ENCODE results near the gene VPS35L. TPM values are rescaled to one million over a fixed set of nuclear protein-coding genes. Genes with fewer than 3 reads are reported as not detected.

The VPS35L gene
- total RNA-seq, 1 donor from 2014 or later: 45.9 TPM

DNA sequence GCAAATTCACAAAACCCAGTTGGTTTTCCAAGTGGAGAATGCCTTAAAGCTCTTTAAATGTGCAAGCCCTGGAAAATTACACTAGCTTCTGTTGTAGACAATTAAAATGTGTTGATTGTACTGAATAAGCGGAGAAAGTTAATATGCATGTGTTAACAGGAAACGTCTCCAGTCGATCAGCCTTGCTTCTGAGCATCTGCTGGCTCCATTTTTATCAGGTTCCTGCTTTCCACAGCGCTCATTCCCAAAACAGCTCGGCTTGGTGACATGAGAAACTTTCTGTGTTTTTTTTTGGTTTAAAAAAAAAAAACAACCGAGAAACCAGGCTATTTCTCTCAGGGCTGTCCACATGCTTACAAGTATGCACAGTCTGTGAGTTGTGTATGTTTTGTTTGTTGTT is 60.7 kb downstream of the VPS35L start:
- ATAC-seq (no peak), DNase-seq (no peak)
- H3K4me1 ChIP-seq: no peaks in the 10 kb centered on the region
- intact Hi-C loops (cut with DNase I): no loop called here
- no peaks in the 10 kb centered on the region for H3K9me3 ChIP-seq
- H3K4me3 ChIP-seq: no peak overlapping the region
- TF ChIP-seq, protein P1, sequence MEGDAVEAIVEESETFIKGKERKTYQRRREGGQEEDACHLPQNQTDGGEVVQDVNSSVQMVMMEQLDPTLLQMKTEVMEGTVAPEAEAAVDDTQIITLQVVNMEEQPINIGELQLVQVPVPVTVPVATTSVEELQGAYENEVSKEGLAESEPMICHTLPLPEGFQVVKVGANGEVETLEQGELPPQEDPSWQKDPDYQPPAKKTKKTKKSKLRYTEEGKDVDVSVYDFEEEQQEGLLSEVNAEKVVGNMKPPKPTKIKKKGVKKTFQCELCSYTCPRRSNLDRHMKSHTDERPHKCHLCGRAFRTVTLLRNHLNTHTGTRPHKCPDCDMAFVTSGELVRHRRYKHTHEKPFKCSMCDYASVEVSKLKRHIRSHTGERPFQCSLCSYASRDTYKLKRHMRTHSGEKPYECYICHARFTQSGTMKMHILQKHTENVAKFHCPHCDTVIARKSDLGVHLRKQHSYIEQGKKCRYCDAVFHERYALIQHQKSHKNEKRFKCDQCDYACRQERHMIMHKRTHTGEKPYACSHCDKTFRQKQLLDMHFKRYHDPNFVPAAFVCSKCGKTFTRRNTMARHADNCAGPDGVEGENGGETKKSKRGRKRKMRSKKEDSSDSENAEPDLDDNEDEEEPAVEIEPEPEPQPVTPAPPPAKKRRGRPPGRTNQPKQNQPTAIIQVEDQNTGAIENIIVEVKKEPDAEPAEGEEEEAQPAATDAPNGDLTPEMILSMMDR (IDR thresholded peaks at IDR 0.05): no peak
- H3K27ac ChIP-seq: no peak overlapping the region
- peaks cover 65% of the 10 kb centered on the region for H3K36me3 ChIP-seq
- no peaks in the 10 kb centered on the region for H3K27me3 ChIP-seq (ENCODE audit: low read depth)

DNA sequence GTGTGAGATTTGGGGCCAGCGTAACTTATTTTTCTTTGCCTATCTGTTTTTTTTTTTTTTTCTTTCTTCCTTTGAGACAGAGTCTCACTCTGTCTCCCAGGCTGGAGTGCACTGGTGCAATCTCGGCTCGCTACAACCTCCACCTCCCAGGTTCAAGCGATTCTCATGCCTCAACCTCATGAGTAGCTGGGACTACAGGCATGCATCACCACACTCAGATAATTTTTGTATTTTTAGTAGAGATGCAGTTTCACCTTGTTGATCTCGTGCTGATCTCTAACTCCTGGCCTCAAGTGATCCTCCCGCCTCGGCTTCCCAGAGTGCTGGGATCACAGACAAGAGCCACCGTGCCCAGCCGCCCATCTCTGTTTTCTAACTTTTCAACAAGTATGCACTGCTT is 63.4 kb downstream of the VPS35L start:
- Histone ChIP-seq H3K9me3 (no peaks in the 10 kb centered on the region), H3K4me1 (no peaks in the 10 kb centered on the region), H3K27me3 (ENCODE audit: low read depth) (no peaks in the 10 kb centered on the region), H3K36me3 (peaks cover 56% of the 10 kb centered on the region), H3K27ac (no peak overlapping the region), H3K4me3 (no peak overlapping the region)
- intact Hi-C loops (cut with DNase I): no loop called here
- TF ChIP-seq, protein P1 (IDR thresholded peaks at IDR 0.05): no peak
- DNase-seq (no peak), ATAC-seq (no peak)

DNA sequence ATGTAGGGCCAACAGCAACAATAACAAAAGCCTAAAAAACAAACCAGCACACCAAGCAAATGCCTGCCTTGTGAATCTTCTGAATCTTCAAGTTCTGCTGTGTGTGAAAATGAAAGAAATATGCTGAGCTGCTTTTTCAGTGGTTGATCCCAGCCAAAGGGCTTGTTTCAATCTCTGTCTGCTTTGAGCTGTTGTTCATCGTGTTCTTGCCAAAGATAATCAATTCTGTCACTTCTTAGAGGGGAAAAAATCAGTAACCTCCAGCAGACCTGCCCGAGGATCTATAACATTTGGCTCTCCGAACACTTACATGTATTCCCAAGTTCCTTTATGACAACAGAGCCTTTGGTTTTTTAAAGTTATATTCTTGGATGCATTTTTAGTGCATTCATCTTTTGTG is 65.9 kb downstream of the VPS35L start:
- intact Hi-C loops (cut with DNase I): no loop called here
- no peaks in the 10 kb centered on the region for H3K9me3 ChIP-seq
- H3K36me3 ChIP-seq: peaks cover 72% of the 10 kb centered on the region
- no peak for DNase-seq
- no peak overlapping the region for H3K27ac ChIP-seq
- ATAC-seq: no peak
- no peaks in the 10 kb centered on the region for H3K4me1 ChIP-seq
- H3K27me3 ChIP-seq (ENCODE audit: low read depth): no peaks in the 10 kb centered on the region
- no peak overlapping the region for H3K4me3 ChIP-seq
- TF ChIP-seq, protein P1 (IDR thresholded peaks at IDR 0.05): no peak

DNA sequence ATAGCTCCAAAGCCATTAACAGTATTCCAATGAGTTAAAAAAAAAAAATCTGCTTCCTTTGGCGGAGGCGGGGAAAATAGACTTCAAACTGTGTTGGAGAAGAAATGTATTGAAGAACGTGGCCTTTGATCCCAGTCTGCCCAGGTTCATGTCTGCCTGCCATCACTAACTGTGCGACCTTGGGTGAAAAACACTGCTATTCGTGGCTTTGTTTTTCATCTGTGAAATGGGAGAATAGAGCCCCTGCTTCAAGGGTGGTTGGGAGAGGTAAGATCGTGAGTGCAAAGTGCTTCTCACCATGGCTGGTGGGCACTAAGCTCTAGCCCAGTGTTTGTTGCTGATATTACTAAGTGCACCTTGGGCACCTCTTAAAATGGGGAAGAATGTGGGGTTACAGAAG is 69.5 kb downstream of the VPS35L start:
- DNase-seq (no peak), ATAC-seq (no peak)
- Histone ChIP-seq H3K27ac (no peak overlapping the region), H3K9me3 (no peaks in the 10 kb centered on the region), H3K27me3 (ENCODE audit: low read depth) (no peaks in the 10 kb centered on the region), H3K36me3 (peaks cover 70% of the 10 kb centered on the region), H3K4me3 (no peak overlapping the region), H3K4me1 (no peaks in the 10 kb centered on the region)
- TF ChIP-seq, protein P1 (IDR thresholded peaks at IDR 0.05): no peak
- intact Hi-C loops (cut with DNase I): no loop called here

DNA sequence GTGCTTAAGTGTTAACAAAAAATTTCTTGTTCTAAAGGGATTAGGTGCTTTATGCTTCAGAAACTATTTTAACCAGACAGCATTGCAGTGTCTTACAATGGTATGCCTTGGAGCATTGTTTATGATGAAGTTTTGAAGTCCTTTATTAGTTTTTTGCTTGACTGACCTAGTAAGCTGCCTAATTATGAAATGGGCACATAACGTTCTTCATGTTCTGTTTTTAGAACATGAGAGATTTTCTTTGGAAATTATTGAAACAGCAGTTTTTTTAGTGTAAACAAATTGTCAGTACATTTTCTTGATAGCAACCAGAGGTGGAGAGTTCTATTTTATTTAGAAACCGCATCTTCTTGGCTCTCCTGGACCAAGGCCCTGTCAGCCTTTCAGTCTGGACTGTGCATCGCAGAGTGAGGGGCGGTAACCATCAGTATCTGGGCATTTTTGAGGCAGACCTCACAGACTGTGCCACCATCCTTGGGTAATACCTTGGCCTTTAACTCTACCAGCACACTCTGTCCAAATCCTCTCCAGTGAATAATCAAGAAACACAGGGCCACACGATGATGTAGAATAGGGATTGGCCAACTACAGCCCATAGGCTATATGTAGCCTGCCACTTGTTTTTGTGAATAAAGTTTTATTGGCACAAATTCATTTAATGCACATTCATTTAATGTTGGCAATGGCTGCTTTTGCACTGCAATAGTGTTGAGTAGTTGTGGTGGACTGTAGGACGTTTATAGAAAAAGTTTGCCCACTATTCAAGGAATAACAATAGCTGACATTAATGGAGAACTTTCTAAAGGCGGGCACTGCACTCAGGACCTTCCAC is 81.1 kb downstream of the VPS35L start:
- no peak for DNase-seq
- Histone ChIP-seq H3K36me3 (peaks cover 87% of the 10 kb centered on the region), H3K27ac (no peak overlapping the region), H3K27me3 (ENCODE audit: low read depth) (no peaks in the 10 kb centered on the region), H3K9me3 (no peaks in the 10 kb centered on the region), H3K4me3 (no peak overlapping the region), H3K4me1 (no peaks in the 10 kb centered on the region)
- no peak for ATAC-seq
- TF ChIP-seq, protein P1 (IDR thresholded peaks at IDR 0.05): no peak
- intact Hi-C loops (cut with DNase I): no loop called here

Data from lower lobe of right lung (tissue), 2 donors.